Measurements from ENCODE around the gene RAD51B.

The RAD51B gene

GRCh38 chr14:68373124-68373646 lies 553.6 kb downstream of the RAD51B start:
- Histone ChIP-seq H3K4me3 (ENCODE audit: severe bottlenecking) (no peak overlapping the region), H3K27ac (ENCODE audit: poor library complexity, severe bottlenecking) (no peak overlapping the region), H3K9me3 (ENCODE audit: severe bottlenecking) (no peaks in the 10 kb centered on the region), H3K27me3 (ENCODE audit: insufficient read depth, poor library complexity, severe bottlenecking) (no peaks in the 10 kb centered on the region), H3K4me1 (ENCODE audit: insufficient read depth, poor library complexity, severe bottlenecking) (no peaks in the 10 kb centered on the region), H3K36me3 (ENCODE audit: low read depth) (no peaks in the 10 kb centered on the region)
- DNase-seq (ENCODE audit: low spot score) = no peak
- ATAC-seq (ENCODE audit: low read depth) = no peak
- TF ChIP-seq, protein P1, sequence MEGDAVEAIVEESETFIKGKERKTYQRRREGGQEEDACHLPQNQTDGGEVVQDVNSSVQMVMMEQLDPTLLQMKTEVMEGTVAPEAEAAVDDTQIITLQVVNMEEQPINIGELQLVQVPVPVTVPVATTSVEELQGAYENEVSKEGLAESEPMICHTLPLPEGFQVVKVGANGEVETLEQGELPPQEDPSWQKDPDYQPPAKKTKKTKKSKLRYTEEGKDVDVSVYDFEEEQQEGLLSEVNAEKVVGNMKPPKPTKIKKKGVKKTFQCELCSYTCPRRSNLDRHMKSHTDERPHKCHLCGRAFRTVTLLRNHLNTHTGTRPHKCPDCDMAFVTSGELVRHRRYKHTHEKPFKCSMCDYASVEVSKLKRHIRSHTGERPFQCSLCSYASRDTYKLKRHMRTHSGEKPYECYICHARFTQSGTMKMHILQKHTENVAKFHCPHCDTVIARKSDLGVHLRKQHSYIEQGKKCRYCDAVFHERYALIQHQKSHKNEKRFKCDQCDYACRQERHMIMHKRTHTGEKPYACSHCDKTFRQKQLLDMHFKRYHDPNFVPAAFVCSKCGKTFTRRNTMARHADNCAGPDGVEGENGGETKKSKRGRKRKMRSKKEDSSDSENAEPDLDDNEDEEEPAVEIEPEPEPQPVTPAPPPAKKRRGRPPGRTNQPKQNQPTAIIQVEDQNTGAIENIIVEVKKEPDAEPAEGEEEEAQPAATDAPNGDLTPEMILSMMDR (IDR thresholded peaks at IDR 0.05; ENCODE audit: poor library complexity, severe bottlenecking) = no peak

GRCh38 chr14:68373847-68374444 lies 554.4 kb downstream of the RAD51B start:
- DNase-seq (ENCODE audit: low spot score) = no peak
- Histone ChIP-seq H3K36me3 (ENCODE audit: low read depth) (no peaks in the 10 kb centered on the region), H3K9me3 (ENCODE audit: severe bottlenecking) (no peaks in the 10 kb centered on the region), H3K27ac (ENCODE audit: poor library complexity, severe bottlenecking) (no peak overlapping the region), H3K4me3 (ENCODE audit: severe bottlenecking) (no peak overlapping the region), H3K27me3 (ENCODE audit: insufficient read depth, poor library complexity, severe bottlenecking) (no peaks in the 10 kb centered on the region), H3K4me1 (ENCODE audit: insufficient read depth, poor library complexity, severe bottlenecking) (no peaks in the 10 kb centered on the region)
- TF ChIP-seq, protein P1 (IDR thresholded peaks at IDR 0.05; ENCODE audit: poor library complexity, severe bottlenecking) = no peak
- ATAC-seq (ENCODE audit: low read depth) = 0 out of 3 replicates have a peak, but pooled peaks have one; percentile 19

GRCh38 chr14:68374682-68375081 lies 555.1 kb downstream of the RAD51B start:
- H3K4me1 ChIP-seq (ENCODE audit: insufficient read depth, poor library complexity, severe bottlenecking) = no peaks in the 10 kb centered on the region
- H3K27me3 ChIP-seq (ENCODE audit: insufficient read depth, poor library complexity, severe bottlenecking) = no peaks in the 10 kb centered on the region
- H3K9me3 ChIP-seq (ENCODE audit: severe bottlenecking) = no peaks in the 10 kb centered on the region
- no peaks in the 10 kb centered on the region for H3K36me3 ChIP-seq (ENCODE audit: low read depth)
- no peak overlapping the region for H3K4me3 ChIP-seq (ENCODE audit: severe bottlenecking)
- ATAC-seq (ENCODE audit: low read depth) = no peak
- TF ChIP-seq, protein P1 (IDR thresholded peaks at IDR 0.05; ENCODE audit: poor library complexity, severe bottlenecking) = no peak
- DNase-seq (ENCODE audit: low spot score) = no peak
- H3K27ac ChIP-seq (ENCODE audit: poor library complexity, severe bottlenecking) = no peak overlapping the region

- TF ChIP-seq, protein P1 (IDR thresholded peaks at IDR 0.05; ENCODE audit: poor library complexity, severe bottlenecking) = no peak
- Histone ChIP-seq H3K27me3 (ENCODE audit: insufficient read depth, poor library complexity, severe bottlenecking) (no peaks in the 10 kb centered on the region), H3K4me1 (ENCODE audit: insufficient read depth, poor library complexity, severe bottlenecking) (peaks cover 4% of the 10 kb centered on the region), H3K4me3 (ENCODE audit: severe bottlenecking) (no peak overlapping the region), H3K36me3 (ENCODE audit: low read depth) (no peaks in the 10 kb centered on the region), H3K9me3 (ENCODE audit: severe bottlenecking) (no peaks in the 10 kb centered on the region), H3K27ac (ENCODE audit: poor library complexity, severe bottlenecking) (no peak overlapping the region)
- ATAC-seq (ENCODE audit: low read depth) (no peak), DNase-seq (ENCODE audit: low spot score) (no peak)
These were observed 555.8 kb downstream of the RAD51B start for GRCh38 chr14:68375376-68375775.

Data from RWPE2 (cell line).